ENCODE results near the gene NRARP. TPM values are rescaled to one million over a fixed set of nuclear protein-coding genes. Genes with fewer than 3 reads are reported as not detected.

The NRARP gene
- total and polyA plus RNA-seq, 2 experiments from 2014 or later, result 4.0 to 55.1 TPM

DNA sequence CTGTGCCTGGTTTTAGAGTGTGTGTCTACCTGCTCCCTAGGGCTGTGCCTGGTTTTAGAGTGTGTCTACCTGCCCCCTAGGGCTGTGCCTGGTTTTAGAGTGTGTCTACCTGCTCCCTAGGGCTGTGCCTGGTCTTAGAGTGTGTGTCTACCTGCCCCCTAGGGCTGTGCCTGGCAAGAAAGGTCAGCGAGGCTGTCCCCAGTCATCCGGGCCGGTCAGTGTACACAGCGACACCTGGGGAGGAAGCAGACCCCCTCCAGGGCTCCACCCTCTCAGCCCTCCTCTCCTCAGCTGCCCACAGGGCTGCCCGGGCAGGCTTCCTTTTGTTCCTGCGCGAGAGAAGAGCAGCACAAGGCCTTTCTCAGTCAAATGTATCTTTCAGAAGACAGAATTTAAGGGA lies 4.1 kb downstream of the NRARP start:
- Histone ChIP-seq H3K4me2 (peak overlapping the region; percentile 96), H3K9me2 (ENCODE audit: insufficient read depth) (no peaks in the 10 kb centered on the region), H3K36me3 (ENCODE audit: insufficient read depth) (no peaks in the 10 kb centered on the region), H3F3A (replicated peaks; ENCODE audit: low read depth) (peaks cover 26% of the 10 kb centered on the region), H3K79me2 (replicated peaks; ENCODE audit: insufficient read depth) (peaks cover 3% of the 10 kb centered on the region; the same call in 1 of the 2 replicates), H3K4me3 (peak overlapping the region; percentile 94; the same call in 1 of the 2 replicates), H3K27me3 (ENCODE audit: insufficient read depth) (peaks cover 33% of the 10 kb centered on the region), H4K20me1 (replicated peaks; ENCODE audit: insufficient read depth) (peaks cover 11% of the 10 kb centered on the region), H3K4me1 (ENCODE audit: insufficient read depth) (peaks cover 34% of the 10 kb centered on the region), H2AFZ (no peak overlapping the region), H3K27ac (ENCODE audit: low read depth) (no peak overlapping the region)
- TF ChIP-seq EZH2phosphoT487 (IDR thresholded peaks at IDR 0.05; ENCODE audit: unreplicated experiment), result no peak
- TF ChIP-seq POLR2AphosphoS5 (IDR thresholded peaks at IDR 0.05; ENCODE audit: low read depth), result no peak
- TF ChIP-seq ZNF462 (CRISPR knock-in tag; IDR thresholded peaks at IDR 0.05), result no peak
- Mint-ChIP-seq H3K27me3 (ENCODE audit: insufficient read depth, low read depth, poor library complexity) (peaks cover 32% of the 10 kb centered on the region), H3K4me3 (peak overlapping the region; percentile 59; the same call in 2 of the 3 replicates), H3K9me3 (peaks cover 9% of the 10 kb centered on the region), H3K4me1 (peaks cover 37% of the 10 kb centered on the region), H3K27ac (no peak overlapping the region), H3K36me3 (ENCODE audit: low read depth) (peaks cover 4% of the 10 kb centered on the region; the same call in 2 of the 3 replicates)
- ATAC-seq (no peak), DNase-seq (ENCODE audit: low spot score) (no peak)

GRCh38 chr9:137296670-137297664 lies 5.1 kb downstream of the NRARP start:
- ATAC-seq (no peak), DNase-seq (ENCODE audit: low spot score) (no peak)
- H3K27me3 ChIP-seq (ENCODE audit: insufficient read depth), result peaks cover 29% of the 10 kb centered on the region
- peaks cover 38% of the 10 kb centered on the region for H3K4me1 Mint-ChIP-seq
- H3K36me3 ChIP-seq (ENCODE audit: insufficient read depth), result no peaks in the 10 kb centered on the region
- peaks cover 26% of the 10 kb centered on the region for H3F3A ChIP-seq (replicated peaks; ENCODE audit: low read depth)
- H4K20me1 ChIP-seq (replicated peaks; ENCODE audit: insufficient read depth), result peaks cover 11% of the 10 kb centered on the region
- H3K4me3 Mint-ChIP-seq, result peak overlapping the region; percentile 67
- H3K27ac ChIP-seq (ENCODE audit: low read depth), result no peak overlapping the region
- no peaks in the 10 kb centered on the region for H3K9me2 ChIP-seq (ENCODE audit: insufficient read depth)
- peaks cover 3% of the 10 kb centered on the region; the same call in 1 of the 2 replicates for H3K79me2 ChIP-seq (replicated peaks; ENCODE audit: insufficient read depth)
- peak overlapping the region; percentile 55 for H3K4me3 ChIP-seq
- H3K27ac Mint-ChIP-seq, result 0 out of 2 replicates have a peak overlapping the region, but pooled peaks have one; percentile 8
- H3K27me3 Mint-ChIP-seq (ENCODE audit: insufficient read depth, low read depth, poor library complexity), result peaks cover 32% of the 10 kb centered on the region
- peaks cover 9% of the 10 kb centered on the region for H3K9me3 Mint-ChIP-seq
- H3K4me1 ChIP-seq (ENCODE audit: insufficient read depth), result peaks cover 31% of the 10 kb centered on the region
- peak overlapping the region; percentile 96 for H3K4me2 ChIP-seq
- H3K36me3 Mint-ChIP-seq (ENCODE audit: low read depth), result peaks cover 4% of the 10 kb centered on the region; the same call in 2 of the 3 replicates
- no peak overlapping the region for H2AFZ ChIP-seq
- no peak for TF ChIP-seq ZNF462 (CRISPR knock-in tag; IDR thresholded peaks at IDR 0.05)
